Endometrial microvascular endothelial cells (primary cell): ENCODE results near the gene TGFBR3. TPM values are rescaled to one million over a fixed set of nuclear protein-coding genes. Genes with fewer than 3 reads are reported as not detected.

Experiments used
- in situ Hi-C: cut with HindIII; loops from 2 replicates; pipeline ENCODE4 v1.10.0; 2017; ENCODE audit warnings: low sequenced_read_pairs, low pct_unique_long_range_greater_than_20kb; ENCODE audit errors: inconsistent ontology term
- total RNA-seq: library from RNA; depleted of rRNA; stranded (reverse); fragments of >200 nt; gene quantifications from one replicate; pipeline ENCODE4 v1.2.3, GENCODE V29; 2015; ENCODE audit errors: inconsistent ontology term

Gene TGFBR3
- total RNA-seq, 1 donor from 2014 or later = 17.8 TPM

DNA sequence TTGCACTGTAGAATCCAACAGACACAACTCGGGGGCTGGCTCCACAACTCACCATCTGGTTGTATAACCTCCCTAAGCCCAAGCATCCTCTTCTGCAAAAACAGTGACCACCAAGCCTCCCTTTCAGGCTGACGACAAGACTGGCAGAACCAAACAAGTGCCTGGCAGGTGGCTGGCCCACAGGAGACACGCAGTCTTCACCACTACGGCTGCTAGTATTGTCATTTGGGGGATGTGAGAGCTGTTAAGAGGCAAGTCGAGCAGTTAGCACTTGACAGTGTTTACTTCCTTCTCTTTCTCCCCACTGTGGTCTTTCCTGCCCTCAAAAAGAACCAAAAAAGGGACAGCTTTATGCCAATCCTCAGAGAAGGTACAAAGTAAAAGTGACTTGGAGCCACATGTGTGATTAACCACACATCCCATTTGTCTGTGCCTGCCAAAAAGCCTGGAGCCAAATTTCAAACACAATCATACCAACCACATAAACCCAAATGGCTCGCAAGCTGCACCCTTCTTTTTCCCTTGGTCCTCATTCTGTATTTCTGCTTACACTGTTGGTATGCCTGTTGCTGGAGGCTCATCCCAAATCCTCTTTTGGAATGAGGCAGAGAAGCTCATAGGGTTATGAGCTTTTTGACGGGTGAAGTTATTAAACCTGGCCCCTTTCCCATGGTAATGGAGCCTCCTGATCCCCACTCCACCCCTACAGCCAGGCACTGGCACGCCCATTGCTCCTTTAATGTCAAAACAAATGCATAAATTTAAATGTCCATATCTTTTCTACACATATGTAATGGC is 94.1 kb downstream of the TGFBR3 start:
- in situ Hi-C loops = no loop called here

DNA sequence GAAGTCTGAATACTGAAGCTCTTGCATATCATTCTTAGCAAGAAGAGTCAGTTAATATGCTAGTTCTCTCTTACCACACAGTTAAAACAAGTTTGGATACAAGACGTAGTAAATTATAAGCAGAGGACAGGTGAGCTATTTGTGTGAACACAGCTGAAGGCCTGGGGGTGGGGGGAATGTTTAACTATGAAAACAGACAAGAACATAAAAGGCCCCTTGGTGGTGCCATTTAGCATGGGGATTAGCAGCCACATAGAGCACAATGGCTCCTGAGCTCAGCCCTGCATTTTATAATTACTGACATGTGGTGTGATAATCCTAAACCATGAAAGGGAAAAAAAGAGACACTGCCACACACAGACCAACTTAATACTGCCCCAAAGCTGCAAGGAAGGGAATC is 94.8 kb downstream of the TGFBR3 start:
- in situ Hi-C loops = no loop called here

DNA sequence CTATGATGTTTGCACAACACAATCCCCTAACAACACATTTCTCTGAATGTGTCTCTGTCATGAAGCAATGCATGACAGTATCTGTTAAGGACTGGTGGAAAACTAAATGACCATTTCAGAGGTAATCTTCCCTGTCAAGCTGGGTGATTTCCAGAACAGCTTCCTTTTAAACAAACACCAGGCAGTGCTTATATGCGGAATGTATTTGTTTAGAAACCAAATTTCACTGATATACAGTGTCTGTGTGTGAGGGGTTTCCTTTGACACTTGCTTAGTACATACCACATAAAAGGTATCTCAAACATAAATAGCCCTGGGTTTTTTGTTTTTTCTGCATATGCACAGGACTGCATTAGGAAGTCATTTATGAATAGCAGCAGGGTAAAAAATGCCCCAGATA is 95.6 kb downstream of the TGFBR3 start:
- in situ Hi-C loops = no loop called here

DNA sequence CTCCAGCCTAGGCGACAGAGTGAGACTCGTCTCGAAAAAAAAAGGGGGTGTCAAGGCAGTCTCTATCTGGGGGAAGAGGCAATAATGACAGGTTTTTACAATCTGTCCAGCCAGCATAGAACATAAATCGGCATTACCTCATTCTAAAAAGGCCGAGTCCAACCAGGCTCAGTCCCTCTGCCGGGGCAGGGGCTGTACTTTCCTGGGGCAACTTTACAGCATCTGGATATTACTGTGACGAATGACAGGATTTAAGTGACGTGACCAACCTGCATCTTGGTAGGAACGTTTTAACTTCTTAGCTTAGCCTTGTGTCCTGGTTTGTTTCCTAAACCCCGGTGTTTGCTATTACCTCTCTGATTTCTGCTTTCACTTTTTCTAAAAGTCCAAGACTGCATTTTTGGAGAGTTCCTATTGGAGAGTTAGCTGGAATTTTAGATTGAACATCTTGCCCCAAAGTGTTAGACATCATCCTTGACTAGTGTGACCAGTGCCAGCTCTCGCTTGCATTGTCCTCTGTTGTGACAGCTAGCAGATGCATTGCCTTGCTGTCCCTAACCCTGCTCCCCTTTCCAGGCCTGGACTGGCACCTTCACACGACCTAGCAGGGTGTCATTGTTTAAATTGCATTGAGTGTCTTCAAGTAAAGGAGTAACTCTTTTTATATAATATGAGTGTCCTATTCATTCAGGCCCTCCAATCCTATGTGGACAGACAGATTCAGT is 96.5 kb downstream of the TGFBR3 start:
- in situ Hi-C loops = no loop called here

DNA sequence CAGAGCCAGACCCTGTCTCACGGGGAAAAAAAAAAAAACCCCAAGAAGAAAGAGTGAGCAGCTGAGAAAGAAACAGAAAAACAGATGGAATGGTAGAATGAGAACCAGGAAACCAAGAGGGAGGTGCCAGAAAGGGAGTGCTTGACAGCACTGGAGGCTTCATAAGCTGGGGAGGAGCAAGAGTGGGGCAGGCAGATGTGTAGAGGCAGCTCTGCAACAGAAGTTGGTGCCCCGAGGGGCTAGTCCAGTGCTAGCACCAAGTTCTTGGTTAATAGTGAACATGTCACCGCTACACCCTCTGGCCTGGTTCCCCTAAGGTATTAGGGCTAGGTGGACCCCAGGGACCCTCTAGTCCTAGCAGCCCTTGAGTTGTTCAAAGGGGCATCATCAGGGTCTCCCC is 98.0 kb downstream of the TGFBR3 start:
- in situ Hi-C loops = no loop called here

DNA sequence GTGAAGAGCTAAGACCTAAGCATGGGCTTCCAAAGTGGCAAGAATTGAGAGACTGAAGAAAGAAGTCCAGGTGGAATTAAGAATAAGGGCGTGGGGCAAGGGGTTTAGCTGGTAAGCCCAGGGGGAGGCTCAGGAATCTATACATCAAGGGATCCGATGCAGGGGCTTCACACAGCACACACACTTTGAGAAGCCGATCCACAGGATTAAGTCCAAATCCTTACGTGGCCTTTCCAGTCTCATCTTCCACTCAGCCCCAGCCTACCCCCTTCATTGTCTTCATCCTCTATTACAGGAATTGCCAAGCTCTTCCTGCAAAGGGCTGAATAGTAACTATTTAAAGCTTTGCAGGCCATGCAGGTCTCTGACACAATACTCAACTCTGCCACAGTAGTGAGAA is 101.3 kb downstream of the TGFBR3 start:
- in situ Hi-C loops = no loop called here

DNA sequence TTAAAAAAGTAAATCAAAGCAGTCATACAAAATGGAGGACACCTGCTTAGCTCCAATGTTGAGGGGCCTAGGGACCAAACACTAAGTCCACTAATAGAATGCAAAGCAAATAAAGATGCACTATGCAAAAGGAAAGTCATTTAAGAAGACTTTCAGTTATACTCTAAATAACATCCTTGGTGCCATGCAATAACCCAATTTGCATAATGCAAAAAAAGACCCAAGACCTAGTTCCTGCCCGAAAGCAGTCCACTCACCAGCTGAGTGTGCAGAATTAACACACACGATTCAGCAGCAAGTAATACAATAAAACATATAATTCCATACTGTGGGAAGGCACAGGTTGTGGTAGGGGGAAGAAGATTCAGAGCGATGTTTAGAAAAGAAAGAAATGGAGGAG is 101.8 kb downstream of the TGFBR3 start:
- in situ Hi-C loops = no loop called here

DNA sequence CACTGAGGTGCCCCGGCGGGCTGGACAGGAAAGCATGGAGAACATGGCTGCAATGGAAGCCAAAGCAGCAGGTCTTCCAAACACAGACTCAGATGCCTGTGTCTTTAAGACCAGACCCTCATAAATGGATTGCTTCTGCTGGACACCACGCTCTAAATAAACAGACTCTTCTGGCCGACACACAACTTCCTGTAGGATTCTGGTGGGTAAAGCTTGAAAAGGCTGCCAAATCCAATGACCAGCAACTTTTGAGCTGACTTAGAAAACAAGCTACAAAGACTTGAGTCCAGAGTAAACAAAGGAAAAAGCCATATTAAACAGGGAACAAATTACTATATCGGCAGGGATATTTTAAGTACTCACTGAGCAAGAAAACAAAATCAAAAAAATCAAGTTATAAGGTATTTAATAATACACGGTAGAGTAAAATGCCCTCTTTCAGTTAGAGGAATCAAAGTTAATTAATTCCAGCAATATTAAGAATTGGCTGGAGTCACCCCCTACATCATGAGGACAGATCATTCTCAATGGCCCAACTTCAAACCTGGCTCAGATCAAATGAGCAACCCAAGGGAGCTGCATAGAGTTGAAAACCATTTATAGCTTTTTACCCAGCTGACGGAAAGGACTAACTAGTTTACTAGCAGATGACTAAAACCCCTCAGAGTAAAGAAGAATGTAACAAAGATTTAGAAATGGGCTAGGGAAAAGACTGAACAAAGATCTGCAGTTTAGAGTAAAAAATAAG is 102.4 kb downstream of the TGFBR3 start:
- in situ Hi-C loops = no loop called here

DNA sequence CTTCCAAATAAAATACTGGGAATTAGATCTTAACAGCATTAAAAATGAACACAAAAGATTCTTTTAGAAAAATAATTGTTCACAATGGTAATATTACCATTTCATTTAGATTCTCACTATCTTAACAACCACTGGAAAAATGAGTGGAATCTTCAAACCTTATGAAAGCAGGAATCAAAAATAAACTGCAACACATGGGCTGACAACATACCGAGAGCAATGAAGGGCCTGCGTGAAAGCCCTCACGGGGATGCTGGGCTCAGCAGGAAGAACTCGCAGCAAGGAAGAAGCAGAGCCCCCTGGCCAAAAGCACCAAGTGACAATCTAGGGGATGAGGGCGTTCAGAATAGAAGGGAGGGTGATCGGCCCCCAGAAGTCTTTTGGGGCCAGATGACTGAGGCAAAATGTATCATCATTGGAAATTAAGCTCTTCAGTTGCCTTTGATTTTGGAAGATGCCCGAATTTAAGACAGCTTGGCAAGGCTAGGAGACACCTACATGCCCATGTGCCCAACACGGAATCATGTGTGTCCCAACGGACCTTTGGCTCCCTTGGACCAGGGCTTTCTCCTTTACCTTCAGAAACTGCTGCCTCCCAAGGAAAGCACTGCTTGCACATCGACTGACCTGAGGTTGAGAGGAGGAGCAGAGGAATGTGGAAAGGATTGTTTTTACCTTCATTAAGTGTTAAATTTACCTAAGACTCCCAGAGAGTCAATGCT is 103.9 kb downstream of the TGFBR3 start:
- in situ Hi-C loops = no loop called here

DNA sequence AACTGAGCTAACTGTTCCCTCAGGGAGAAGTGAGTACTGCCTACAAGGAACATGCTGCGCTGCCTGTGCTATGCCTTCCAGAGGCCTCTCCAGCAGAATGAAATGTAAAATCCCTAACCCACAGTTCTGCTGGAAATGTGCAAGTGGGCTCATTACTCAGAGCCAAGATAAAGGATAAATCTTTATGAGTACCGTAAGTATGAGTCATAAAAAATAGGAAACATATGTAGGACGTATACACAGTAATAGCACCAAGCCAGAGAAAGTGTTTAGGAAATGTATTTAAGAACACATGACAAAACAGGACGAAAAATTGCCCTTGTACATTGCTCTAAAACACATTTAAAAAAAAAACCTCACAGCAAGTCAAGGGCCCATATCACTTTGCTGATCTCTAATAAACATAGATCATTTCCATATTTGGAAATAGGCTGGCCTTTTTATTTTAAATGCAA is 104.6 kb downstream of the TGFBR3 start:
- in situ Hi-C loops = no loop called here

DNA sequence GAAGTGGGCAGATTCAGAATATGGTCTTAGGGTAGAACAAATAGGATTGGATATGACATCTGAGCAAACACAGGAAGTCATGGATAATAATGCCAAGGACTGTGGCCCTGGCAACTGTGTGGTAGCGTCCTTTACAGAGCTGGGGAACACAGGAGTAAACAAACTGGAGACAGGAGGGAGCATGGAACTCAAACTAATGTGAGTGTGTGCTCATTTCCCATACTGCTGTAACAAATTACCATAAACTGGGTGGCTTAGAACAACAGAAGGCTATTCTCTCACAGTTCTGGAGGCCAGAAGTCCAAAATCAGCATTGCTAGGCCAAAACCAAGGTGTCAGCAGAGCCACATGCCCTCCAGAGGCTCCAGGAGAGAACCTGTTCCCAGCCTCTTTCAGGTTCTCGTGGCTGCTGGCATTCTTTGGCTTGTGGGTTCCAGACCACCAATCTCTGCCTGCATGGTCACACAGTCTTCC is 106.4 kb downstream of the TGFBR3 start:
- in situ Hi-C loops = no loop called here

DNA sequence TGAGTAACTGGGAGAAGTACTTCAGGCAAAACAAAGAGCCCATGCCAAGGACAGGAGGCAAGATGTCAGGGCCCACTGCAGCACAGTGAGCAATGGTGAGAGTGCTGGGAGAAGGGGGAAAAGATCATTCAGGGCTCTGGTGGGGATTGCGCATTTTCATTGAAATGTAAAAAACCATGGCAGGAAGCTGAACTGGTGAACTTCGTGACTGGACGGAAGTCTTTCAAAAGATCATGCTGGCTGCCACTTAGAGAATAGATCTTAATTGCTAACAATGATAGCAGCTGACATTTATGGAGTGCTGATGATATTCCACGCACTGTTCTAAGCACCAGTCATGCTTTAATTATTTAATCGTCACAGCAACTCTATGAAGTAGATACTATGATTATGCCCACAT is 107.0 kb downstream of the TGFBR3 start:
- in situ Hi-C loops = no loop called here

DNA sequence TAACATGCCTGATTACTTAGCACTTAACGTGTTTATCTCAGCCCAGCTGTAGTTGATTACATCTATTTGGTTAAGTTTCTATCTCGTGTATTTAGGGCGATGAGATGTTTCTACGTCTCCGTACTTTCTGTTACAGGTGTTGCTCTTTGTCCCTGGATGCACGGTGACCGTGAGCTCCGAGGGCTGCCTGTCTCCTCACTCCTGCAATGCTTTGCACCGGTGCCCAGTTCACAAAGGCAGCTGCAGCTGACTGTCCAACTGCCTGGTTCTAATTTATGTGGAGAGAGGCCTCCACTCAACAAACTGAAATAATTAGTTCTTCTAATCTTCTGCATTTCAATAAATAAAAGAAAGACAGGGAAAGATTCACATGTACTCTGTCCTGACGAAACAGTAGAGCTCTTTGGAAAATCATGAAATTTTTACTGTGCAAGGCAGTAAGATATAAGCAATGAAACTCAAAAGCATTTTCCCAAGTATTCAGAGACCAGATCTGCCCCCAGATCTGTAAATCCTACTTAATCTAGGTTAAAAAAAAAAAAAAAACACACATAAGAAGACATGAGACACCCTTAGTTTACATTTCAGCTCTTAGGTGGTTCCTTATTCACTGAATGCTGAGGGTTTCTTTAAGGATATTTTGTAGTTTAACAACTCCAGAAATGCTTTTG is 108.2 kb downstream of the TGFBR3 start:
- in situ Hi-C loops = no loop called here

DNA sequence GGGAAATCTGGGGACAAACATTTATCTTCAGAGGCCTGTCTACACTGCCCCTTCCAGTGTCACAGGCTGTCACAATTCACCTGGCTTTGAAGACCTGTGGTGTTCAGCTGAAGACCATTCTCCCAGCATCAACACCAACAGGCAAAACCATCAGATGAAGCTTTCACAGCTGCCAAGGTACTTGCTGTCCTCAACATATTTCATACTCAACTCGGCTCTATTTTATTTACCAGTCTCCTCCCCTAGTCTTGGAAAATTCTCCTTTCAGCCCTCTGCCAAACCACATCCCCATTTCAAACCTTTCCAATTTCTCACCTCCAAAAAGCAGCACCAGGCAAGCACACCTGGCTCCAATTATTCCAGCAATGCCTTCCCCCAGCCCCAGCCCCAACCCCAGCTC is 108.8 kb downstream of the TGFBR3 start:
- in situ Hi-C loops = no loop called here

DNA sequence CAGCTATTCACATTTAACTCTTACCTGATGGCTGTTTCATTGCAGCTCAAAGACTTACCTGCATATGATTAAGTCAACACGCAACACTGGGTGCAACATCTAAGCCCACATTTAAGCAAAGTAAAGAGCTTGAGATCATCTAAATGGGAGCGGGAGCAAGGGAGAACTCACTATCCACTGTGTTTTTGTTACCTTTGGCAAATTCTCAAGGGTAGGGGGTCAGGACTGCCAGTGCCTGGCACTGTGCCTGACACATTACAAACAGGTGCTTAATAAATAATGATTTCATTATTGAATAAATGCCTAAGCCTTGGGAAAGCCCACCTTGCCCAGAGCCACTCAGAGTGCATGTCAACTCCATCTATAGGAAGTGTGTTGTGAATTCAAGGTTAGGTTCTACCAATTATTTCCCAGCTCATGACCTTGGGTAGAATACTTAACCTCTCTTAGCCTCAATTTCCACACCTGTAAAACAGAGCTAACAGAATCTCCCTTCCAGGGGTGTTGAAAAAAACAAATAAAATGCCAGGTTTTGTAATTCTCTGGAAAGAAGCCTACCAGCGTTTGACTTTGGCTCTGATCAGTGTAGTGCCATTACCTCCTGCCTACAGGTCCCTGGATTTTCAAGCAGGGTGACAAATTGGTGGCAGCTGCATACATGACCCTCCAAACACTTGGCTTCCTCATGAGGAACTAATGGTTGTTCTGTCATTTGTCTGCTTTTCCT is 109.7 kb downstream of the TGFBR3 start:
- in situ Hi-C loops = no loop called here

DNA sequence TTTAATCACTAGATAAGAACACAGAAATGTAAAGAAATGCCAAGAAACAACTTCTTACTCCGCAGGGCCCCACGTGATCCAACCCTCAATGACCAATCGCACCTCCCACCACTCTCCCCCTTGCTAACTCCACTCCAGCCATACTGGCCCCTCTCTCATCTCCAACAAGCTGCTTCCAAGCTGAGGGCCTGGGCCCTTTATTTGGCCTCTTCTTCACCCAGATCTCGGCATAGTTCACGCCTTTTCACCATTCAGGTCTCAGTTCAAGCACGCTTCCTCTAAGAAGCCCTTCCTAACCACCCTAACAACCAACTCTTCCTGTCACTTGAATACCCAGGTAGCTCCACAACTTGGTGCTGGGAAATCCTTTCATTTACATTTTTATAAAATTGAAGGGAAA is 110.7 kb downstream of the TGFBR3 start:
- in situ Hi-C loops = no loop called here

DNA sequence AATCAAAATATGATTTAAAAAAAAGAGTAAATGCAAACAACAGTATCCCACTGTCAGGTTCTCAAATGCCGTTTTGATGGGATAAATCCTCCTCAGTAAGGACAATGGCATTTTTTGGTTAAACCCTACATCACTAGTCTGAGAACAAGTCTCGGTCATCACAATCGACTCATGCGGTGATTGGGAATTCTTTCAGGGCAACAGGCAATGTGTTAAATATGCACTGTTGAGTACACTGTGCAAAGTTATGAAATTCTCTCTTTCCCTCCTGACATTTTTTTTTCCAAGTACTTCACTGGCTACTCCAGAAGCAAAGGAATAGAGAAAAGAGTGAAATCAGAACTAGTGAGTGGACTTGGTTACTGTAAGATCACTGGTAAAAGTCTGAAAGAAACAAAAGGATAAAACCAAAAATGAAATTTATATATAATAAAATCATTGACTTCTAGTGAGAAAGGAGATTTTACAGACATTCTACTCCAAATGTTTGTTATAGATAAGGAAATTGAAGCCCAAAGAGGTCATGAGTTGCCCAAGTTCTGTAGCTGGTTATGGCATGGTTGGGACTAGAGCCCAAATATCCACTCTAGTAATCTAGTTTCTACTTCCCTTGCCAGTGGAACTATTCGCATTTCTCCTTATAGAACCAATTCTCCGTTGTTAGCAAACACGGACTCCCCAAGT is 111.3 kb downstream of the TGFBR3 start:
- in situ Hi-C loops = no loop called here
